ENCODE data around the gene KCNIP1.

KCNIP1 gene

GRCh38 chr5:170503990-170504596 lies at the start of gene KCNIP1:
Gene KCNIP1 (plus strand): TSS chr5:170504020.
- no peak within 1 kb of the TSS for H3K4me3 ChIP-seq (ENCODE audit: low read length)
- TF ChIP-seq CTCF (conservative IDR thresholded peaks at IDR 0.05; ENCODE audit: low read length), result no peak
- no peak for DNase-seq (ENCODE audit: low read depth)

GRCh38 chr5:170463426-170463825 lies 40.4 kb upstream of the KCNIP1 start:
- no peak overlapping the region for H3K4me3 ChIP-seq (ENCODE audit: low read length)
- TF ChIP-seq CTCF (conservative IDR thresholded peaks at IDR 0.05; ENCODE audit: low read length), result no peak
- no peak for DNase-seq (ENCODE audit: low read depth)

GRCh38 chr5:170464280-170465127 lies 39.3 kb upstream of the KCNIP1 start:
- no peak for DNase-seq (ENCODE audit: low read depth)
- H3K4me3 ChIP-seq (ENCODE audit: low read length), result no peak overlapping the region
- no peak for TF ChIP-seq CTCF (conservative IDR thresholded peaks at IDR 0.05; ENCODE audit: low read length)

GRCh38 chr5:170466553-170466952 lies 37.3 kb upstream of the KCNIP1 start:
- TF ChIP-seq CTCF (conservative IDR thresholded peaks at IDR 0.05; ENCODE audit: low read length), result no peak
- DNase-seq (ENCODE audit: low read depth), result no peak

GRCh38 chr5:170466988-170467707 lies 36.7 kb upstream of the KCNIP1 start:
- no peak for TF ChIP-seq CTCF (conservative IDR thresholded peaks at IDR 0.05; ENCODE audit: low read length)
- no peak overlapping the region for H3K4me3 ChIP-seq (ENCODE audit: low read length)
- DNase-seq (ENCODE audit: low read depth), result peak; percentile 88

More at GRCh38 chr5:170466553-170466952, 37.3 kb upstream of the KCNIP1 start:
- H3K4me3 ChIP-seq (ENCODE audit: low read length), result no peak overlapping the region

GRCh38 chr5:170468633-170469285 lies 35.1 kb upstream of the KCNIP1 start:
- DNase-seq (ENCODE audit: low read depth), result no peak
- no peak overlapping the region for H3K4me3 ChIP-seq (ENCODE audit: low read length)
- no peak for TF ChIP-seq CTCF (conservative IDR thresholded peaks at IDR 0.05; ENCODE audit: low read length)
